GM11168 (cell line): ENCODE measurements around the gene OSGEPL1.
"Not testable (repeated sequence)": the region's sequence is repeated elsewhere in the genome, so short reads cannot be mapped to it uniquely, and the experiment has no call there.

ENCODE experiments used
- in situ Hi-C: fragments of 300-500 bp; cut with MboI; formaldehyde crosslinking; loops from one replicate; pipeline ENCODE4 v1.12.0; 2022; ENCODE audit warnings: low sequenced_read_pairs; ENCODE audit not compliant: unreplicated experiment

OSGEPL1 gene

GRCh38 chr2:189762551-189763298, at the start of gene OSGEPL1:
OSGEPL1 (minus strand) TSS chr2:189762792; CDS start chr2:189761640, 1,152 bp downstream.
- in situ Hi-C loops, result no loop called here

GRCh38 chr2:189803431-189803830, 40.8 kb upstream of the OSGEPL1 start:
- in situ Hi-C loops, result no loop called here

GRCh38 chr2:189802396-189802912, 39.9 kb upstream of the OSGEPL1 start:
- in situ Hi-C loops, result no loop called here

GRCh38 chr2:189799531-189799930, 36.9 kb upstream of the OSGEPL1 start:
- in situ Hi-C loops, result loop anchor here (10.0 kb wide), 1 partner anchor 265 kb away; the partner anchor contains the start of gene MSTN

- in situ Hi-C loops, result loop anchor here (10.0 kb wide), 1 partner anchor 266 kb away; the partner anchor contains the start of gene MSTN
These were observed 36.4 kb upstream of the OSGEPL1 start for GRCh38 chr2:189799030-189799331.

- in situ Hi-C loops, result loop anchor here (10.0 kb wide), 1 partner anchor 266 kb away; the partner anchor contains the start of gene MSTN
These were observed 35.9 kb upstream of the OSGEPL1 start for GRCh38 chr2:189798312-189799029.

- in situ Hi-C loops, result loop anchor here (10.0 kb wide), 1 partner anchor 267 kb away; the partner anchor contains the start of gene MSTN
These were observed 35.3 kb upstream of the OSGEPL1 start for GRCh38 chr2:189797902-189798301.

- in situ Hi-C loops, result loop anchor here (10.0 kb wide), 1 partner anchor 270 kb away; the partner anchor contains the start of gene MSTN
These were observed 31.7 kb upstream of the OSGEPL1 start for GRCh38 chr2:189794310-189794709.

- in situ Hi-C loops, result loop anchor here (10.0 kb wide), 1 partner anchor 273 kb away; the partner anchor contains the start of gene MSTN
These were observed 28.9 kb upstream of the OSGEPL1 start for GRCh38 chr2:189791338-189792042.

GRCh38 chr2:189783927-189784867, 21.6 kb upstream of the OSGEPL1 start, which contains the start of the genes ORMDL1 and PMS1:
ORMDL1 (minus strand) TSS chr2:189784339; CDS start chr2:189782595, 1,744 bp downstream.
PMS1 (plus strand) TSS chr2:189784450; CDS start chr2:189791810, 7,360 bp downstream.
- in situ Hi-C loops, result no loop called here

- in situ Hi-C loops, result no loop called here
These were observed 20.9 kb upstream of the OSGEPL1 start for GRCh38 chr2:189783451-189783926.

- in situ Hi-C loops, result no loop called here
These were observed 19.7 kb upstream of the OSGEPL1 start for GRCh38 chr2:189782221-189782671.

- in situ Hi-C loops, result no loop called here
These were observed 9.6 kb upstream of the OSGEPL1 start for GRCh38 chr2:189772212-189772611.

- in situ Hi-C loops, result no loop called here
These were observed 8.2 kb upstream of the OSGEPL1 start for GRCh38 chr2:189770590-189771322.

GRCh38 chr2:189763908-189764661, 1.5 kb upstream of the OSGEPL1 start:
- in situ Hi-C loops, result no loop called here

- in situ Hi-C loops, result no loop called here
These were observed 402 bp downstream of the OSGEPL1 start for GRCh38 chr2:189762229-189762550.

GRCh38 chr2:189760154-189760553, 2.4 kb downstream of the OSGEPL1 start:
- in situ Hi-C loops, result not testable (repeated sequence)
